Heart right ventricle (tissue), 16 donors: Measurements from ENCODE around the gene TTC32. TPM values are rescaled to one million over a fixed set of nuclear protein-coding genes. Genes with fewer than 3 reads are reported as not detected.

Experiments used
- ATAC-seq, 8 donors: fragments of 200-7000 bp; cut with Tn5 transposase; one replicate each; pipeline ENCODE4 v1.9.1; 2020; ENCODE audit warnings: mild to moderate bottlenecking in 8 of 8, moderate library complexity in 8 of 8, moderate number of reproducible peaks in 1 of 8
- DNase-seq, 2 donors: peaks; one replicate each; pipeline ENCODE4 v3.0.0-alpha.2; 2020
- H3K27ac ChIP-seq, 10 donors: fragments of 200-600 bp; sonication (generic) in 2 of 10; one replicate each; pipeline versions ENCODE4 v1.5.0 to v1.8.0; 2020 to 2022; ENCODE audit warnings: mild to moderate bottlenecking in 3 of 10
- H3K27me3 ChIP-seq, 7 donors: fragments of 200-600 bp; one replicate each; pipeline ENCODE4 v1.8.0; 2021 to 2022; ENCODE audit warnings: mild to moderate bottlenecking in 2 of 7
- H3K36me3 ChIP-seq, 9 donors: fragments of 200-600 bp; sonication (generic) in 1 of 9; one replicate each; pipeline versions ENCODE4 v1.5.0 to v1.8.0; 2020 to 2022; ENCODE audit warnings: mild to moderate bottlenecking in 2 of 9
- H3K4me1 ChIP-seq, 9 donors: fragments of 200-600 bp; sonication (generic) in 1 of 9; one replicate each; pipeline versions ENCODE4 v1.5.0 to v1.8.0; 2020 to 2022; ENCODE audit warnings: mild to moderate bottlenecking in 4 of 9
- H3K4me3 ChIP-seq, 10 donors: fragments of 200-600 bp; sonication (generic) in 2 of 10; one replicate each; pipeline versions ENCODE4 v1.5.0 to v1.8.0; 2020 to 2022; ENCODE audit warnings: mild to moderate bottlenecking in 7 of 10, moderate library complexity in 2 of 10
- H3K9me3 ChIP-seq, 11 donors: fragments of 200-600 bp in 10 of 11; sonication (generic) in 2 of 11; one replicate each; pipeline versions ENCODE4 v1.5.0 to v1.8.0; 2013 to 2022; ENCODE audit warnings: mild to moderate bottlenecking in 2 of 11, control low read depth in 1 of 11, moderate library complexity in 1 of 11
- WGBS, 2 donors: extraction: QIAGEN DNeasy Blood & Tissue Kit; methylation state at CpG; one replicate each; pipeline ENCODE4 v1.1.7; 2013; ENCODE audit warnings: inconsistent platforms in 1 of 2; 5-methylcytosine and 5-hydroxymethylcytosine counted together
- intact Hi-C, 10 donors: fragments of 100-400 bp; cut with DNase I; formaldehyde crosslinking; loops; one replicate each; pipeline versions ENCODE4 v1.11.1 to v1.14.2; 2022
- long read RNA-seq, 3 donors: library from polyadenylated mRNA; unstranded; transcript quantifications; one replicate each; pipeline ENCODE4 v2.0.0, GENCODE V29; 2020 to 2021
- polyA plus RNA-seq, 2 donors: library from polyadenylated mRNA; stranded (reverse); fragments of 200-250 nt; gene quantifications; one replicate each; pipeline ENCODE4 v1.2.3, GENCODE V29; 2013
- total RNA-seq, 10 donors: library from RNA; stranded (reverse); fragmentation: NEBNext Ultra II Directional in 3 of 10; extraction: Animal tissue kit (Norgen Biotek cat#: 25700) in 3 of 10; gene quantifications; one replicate each; pipeline versions ENCODE4 v1.2.1 to v1.2.4, GENCODE V29; 2021 to 2023
- TF ChIP-seq, protein P1 (sequence below), 9 donors: fragments of 200-600 bp; sonication (generic) in 2 of 9; IDR thresholded peaks; one replicate each; pipeline versions ENCODE4 v1.5.0 to v1.8.0; 2021 to 2022; ENCODE audit warnings: antibody characterized with exemption in 9 of 9, mild to moderate bottlenecking in 5 of 9, moderate library complexity in 1 of 9
- donor health status: Arrhythmogenic right ventricular cardiomyopathy.
- donor health status: ischemic (EF 13 %, LVEDD 7.1; RV severe dilation, severe dysfunction).
- donor health status: healthy with polysubstance abuse.
- donor health status: DM: no; HTN: yes; CAD: no.
- donor health status: DM: no; HTN: no; CAD: no.
- donor health status: ischemic (EF 25% LVEDD 6.9; RV normal size, moderate dysfunction).
- donor health status: ischemic (EF 25% LVEDD 5.7; RV mildly dilated, moderate dysfunction).
- donor health status: healthy.
- donor health status: DM: yes; HTN: yes; CAD: no.
- donor health status: Ischemic cardiomyopathy.
- donor health status: ischemic (EF 35%, LVEDD 5.7; RV mildly dilated, moderate dysfunction).
- donor health status: nonischemic (EF 11% LVEDD 7.7; RV severe dilation, severe dysfunction).
- donor health status: DM: yes; HTN: yes; CAD: no.
- donor health status: PGD.
- donor health status: ischemic (EF 29% LVEDD 5.4; RV normal size, mild dysfunction).
- donor health status: nonischemic (EF 23%, LVEDD 6.1; RV moderate dilation, normal function).

The TTC32 gene
- total RNA-seq (1 to 10 TPM; 3.4 to 9.0 (median 6.0) TPM), polyA plus RNA-seq (10 to 100 TPM in 1 of 2 donors, 1 to 10 TPM in 1; 6.8 to 27.7 TPM)
- long read RNA-seq, donor 1, partial matches to known transcripts: 0 of 6 reads
- long read RNA-seq, donor 1, other reads (novel, unspliced or antisense): 6 of 6 reads
- long read RNA-seq, donor 2, partial matches to known transcripts: 0 of 4 reads
- long read RNA-seq, donor 2, other reads (novel, unspliced or antisense): 3 of 4 reads
- long read RNA-seq, donor 3, partial matches to known transcripts: 0 of 2 reads
- long read RNA-seq, donor 3, other reads (novel, unspliced or antisense): 0 of 2 reads

DNA sequence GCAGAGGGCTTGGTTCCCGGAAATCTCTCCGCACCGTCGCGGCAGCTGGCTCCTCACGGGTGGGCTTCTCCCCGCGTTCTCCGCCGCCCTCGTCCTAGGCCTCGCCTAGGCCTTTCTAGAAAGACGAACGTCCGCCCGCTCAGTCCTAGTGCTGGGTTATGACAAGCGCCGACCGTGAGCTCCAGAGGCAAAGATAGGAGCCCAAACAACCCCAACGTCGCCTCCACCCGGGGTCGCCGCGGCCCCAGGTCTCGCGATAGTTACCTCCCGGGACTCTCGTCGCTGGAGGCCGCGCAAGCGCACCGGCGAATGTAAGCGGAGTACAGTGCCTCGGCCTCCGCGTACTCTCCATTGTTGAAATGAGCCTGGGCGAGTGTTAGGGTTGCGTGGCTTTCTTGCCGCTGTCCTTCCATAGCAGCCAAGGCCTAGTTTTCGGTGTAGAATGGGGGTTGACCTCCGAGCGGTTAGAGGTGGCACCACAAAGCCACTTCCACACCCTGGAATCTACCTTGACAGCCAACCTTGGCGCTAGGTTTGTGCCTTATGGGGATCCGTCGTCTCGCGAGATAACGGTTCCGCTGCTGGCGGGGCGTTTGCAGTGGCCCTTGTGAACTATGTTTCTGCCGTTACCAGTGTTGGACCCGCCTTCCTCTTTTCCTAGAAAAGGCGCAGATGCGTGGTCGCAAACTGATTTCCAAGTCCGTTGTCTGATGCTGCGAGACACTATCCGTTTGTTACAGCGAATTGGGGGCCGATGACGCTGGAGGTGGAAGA lies at the start of gene TTC32:
Gene TTC32 (minus strand): TSS at position 542 of the 774 bp plus-strand sequence. CDS start 129 bp downstream, at position 413.
- ATAC-seq: peak; percentile 97 to 99 (median 98)
- Histone ChIP-seq H3K4me1 (peaks cover 3 to 51% (median 47%) of the 10 kb centered on the region in 9 donors), H3K27me3 (no peaks in the 10 kb centered on the region), H3K9me3 (no peaks in the 10 kb centered on the region), H3K36me3 (peaks cover 0 to 5% (median 0%) of the 10 kb centered on the region in 9 donors), H3K27ac (peak within 1 kb of the TSS; percentile 87 to 99 (median 95)), H3K4me3 (peak within 1 kb of the TSS; percentile 70 to 97 (median 80))
- TF ChIP-seq, protein P1, sequence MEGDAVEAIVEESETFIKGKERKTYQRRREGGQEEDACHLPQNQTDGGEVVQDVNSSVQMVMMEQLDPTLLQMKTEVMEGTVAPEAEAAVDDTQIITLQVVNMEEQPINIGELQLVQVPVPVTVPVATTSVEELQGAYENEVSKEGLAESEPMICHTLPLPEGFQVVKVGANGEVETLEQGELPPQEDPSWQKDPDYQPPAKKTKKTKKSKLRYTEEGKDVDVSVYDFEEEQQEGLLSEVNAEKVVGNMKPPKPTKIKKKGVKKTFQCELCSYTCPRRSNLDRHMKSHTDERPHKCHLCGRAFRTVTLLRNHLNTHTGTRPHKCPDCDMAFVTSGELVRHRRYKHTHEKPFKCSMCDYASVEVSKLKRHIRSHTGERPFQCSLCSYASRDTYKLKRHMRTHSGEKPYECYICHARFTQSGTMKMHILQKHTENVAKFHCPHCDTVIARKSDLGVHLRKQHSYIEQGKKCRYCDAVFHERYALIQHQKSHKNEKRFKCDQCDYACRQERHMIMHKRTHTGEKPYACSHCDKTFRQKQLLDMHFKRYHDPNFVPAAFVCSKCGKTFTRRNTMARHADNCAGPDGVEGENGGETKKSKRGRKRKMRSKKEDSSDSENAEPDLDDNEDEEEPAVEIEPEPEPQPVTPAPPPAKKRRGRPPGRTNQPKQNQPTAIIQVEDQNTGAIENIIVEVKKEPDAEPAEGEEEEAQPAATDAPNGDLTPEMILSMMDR (IDR thresholded peaks at IDR 0.05): peak in 1 of 9 donors; percentile 9
- 0% methylated on average over 65 of the region's 65 CpGs for WGBS, 2 donors
- intact Hi-C loops: loop anchor here in 2 of 10 donors (5.0 kb wide), 2 partner anchors 151 to 751 kb away; partner anchors contain the start of genes HS1BP3 (in 1 of the 2) and LAPTM4A (in 1 of the 2)
- DNase-seq: peak; percentile 94 to 96

GRCh38 chr2:19949071-19949470 lies 47.3 kb upstream of the TTC32 start:
- no peak overlapping the region for H3K27ac ChIP-seq
- intact Hi-C loops: no loop called here
- H3K27me3 ChIP-seq: no peaks in the 10 kb centered on the region
- peaks cover 0 to 10% (median 0%) of the 10 kb centered on the region in 9 donors for H3K4me1 ChIP-seq
- H3K36me3 ChIP-seq: peaks cover 0 to 21% (median 5%) of the 10 kb centered on the region in 9 donors
- DNase-seq: no peak
- no peak overlapping the region for H3K4me3 ChIP-seq
- no peaks in the 10 kb centered on the region for H3K9me3 ChIP-seq
- ATAC-seq: no peak
- TF ChIP-seq, protein P1 (IDR thresholded peaks at IDR 0.05): no peak

GRCh38 chr2:19947184-19947940 lies 45.6 kb upstream of the TTC32 start:
- H3K36me3 ChIP-seq: peaks cover 0 to 21% (median 0%) of the 10 kb centered on the region in 9 donors
- peaks cover 0 to 16% (median 0%) of the 10 kb centered on the region in 9 donors for H3K4me1 ChIP-seq
- ATAC-seq: no peak
- no peak overlapping the region for H3K27ac ChIP-seq
- DNase-seq: no peak
- H3K4me3 ChIP-seq: no peak overlapping the region
- TF ChIP-seq, protein P1 (IDR thresholded peaks at IDR 0.05): no peak
- H3K27me3 ChIP-seq: no peaks in the 10 kb centered on the region
- WGBS, 2 donors: 91 to 94% methylated on average over 4 of the region's 4 CpGs
- intact Hi-C loops: no loop called here
- no peaks in the 10 kb centered on the region for H3K9me3 ChIP-seq
